SK-N-SH treated with all-trans-retinoic acid at 6 μM for 48 hours (cell line): ENCODE measurements around the gene DLGAP5.

Experiments
- ATAC-seq: fragments of 200-7000 bp; cut with Tn5 transposase; 3 replicates; pipeline ENCODE4 v1.9.1; 2020; ENCODE audit warnings: mild to moderate bottlenecking, moderate library complexity
- ARNTL ChIP-seq: fragments of 450-650 bp; formaldehyde crosslinking; IDR thresholded peaks from 2 replicates; pipeline ENCODE4 v1.5.0; 2020; ENCODE audit warnings: low read depth, mild to moderate bottlenecking, moderate library complexity, borderline replicate concordance
- BACH2 ChIP-seq: fragments of 250-450 bp; sonication (Bioruptor Pico); IDR thresholded peaks from 2 replicates; pipeline ENCODE4 v1.9.0; 2021; ENCODE audit warnings: mild to moderate bottlenecking, borderline replicate concordance
- CREB5 ChIP-seq: fragments of 250-450 bp; sonication (Bioruptor Pico); IDR thresholded peaks from 2 replicates; pipeline ENCODE4 v1.5.1; 2020; ENCODE audit warnings: low read depth, mild to moderate bottlenecking, moderate library complexity
- CSDC2 ChIP-seq: fragments of 250-450 bp; sonication (Bioruptor Pico); IDR thresholded peaks from 2 replicates; pipeline ENCODE4 v1.5.0; 2020; ENCODE audit warnings: mild to moderate bottlenecking, moderate library complexity
- CSRNP3 ChIP-seq: fragments of 250-450 bp; sonication (Bioruptor Pico); IDR thresholded peaks from 2 replicates; pipeline ENCODE4 v1.5.1; 2021; ENCODE audit warnings: mild to moderate bottlenecking, moderate library complexity
- ESRRG ChIP-seq: fragments of 250-450 bp; sonication (Bioruptor Pico); IDR thresholded peaks from 2 replicates; pipeline ENCODE4 v1.6.1; 2021; ENCODE audit warnings: mild to moderate bottlenecking
- GLIS3 ChIP-seq: fragments of 250-450 bp; sonication (Bioruptor Pico); IDR thresholded peaks from 2 replicates; pipeline ENCODE4 v1.5.0; 2020; ENCODE audit warnings: mild to moderate bottlenecking, moderate library complexity
- OSR1 ChIP-seq: fragments of 250-450 bp; sonication (Bioruptor Pico); IDR thresholded peaks from 2 replicates; pipeline ENCODE4 v1.8.0; 2022; ENCODE audit warnings: moderate library complexity, mild to moderate bottlenecking, inconsistent platforms
- PATZ1 ChIP-seq: fragments of 250-450 bp; sonication (Bioruptor Pico); IDR thresholded peaks from 2 replicates; pipeline ENCODE4 v1.8.0; 2020; ENCODE audit warnings: mild to moderate bottlenecking, moderate library complexity, borderline replicate concordance
- POU6F1 ChIP-seq: fragments of 250-450 bp; sonication (Bioruptor Pico); IDR thresholded peaks from 2 replicates; pipeline ENCODE4 v1.8.0; 2021; ENCODE audit warnings: low read depth, mild to moderate bottlenecking, moderate library complexity, borderline replicate concordance
- PPARA ChIP-seq: fragments of 250-450 bp; sonication (Bioruptor Pico); IDR thresholded peaks from 2 replicates; pipeline ENCODE4 v1.5.0; 2020; ENCODE audit warnings: mild to moderate bottlenecking, borderline replicate concordance
- RARB ChIP-seq: fragments of 250-450 bp; sonication (Bioruptor Pico); IDR thresholded peaks from 2 replicates; pipeline ENCODE4 v1.8.0; 2021; ENCODE audit warnings: mild to moderate bottlenecking, moderate library complexity
- SNAI2 ChIP-seq: fragments of 250-450 bp; sonication (Bioruptor Pico); IDR thresholded peaks from 2 replicates; pipeline ENCODE4 v1.5.0; 2020; ENCODE audit warnings: mild to moderate bottlenecking, moderate library complexity
- TOX ChIP-seq: fragments of 250-450 bp; sonication (Bioruptor Pico); IDR thresholded peaks from 2 replicates; pipeline ENCODE4 v1.8.0; 2021; ENCODE audit warnings: mild to moderate bottlenecking, moderate library complexity, borderline replicate concordance
- TSHZ2 ChIP-seq: fragments of 250-450 bp; sonication (Bioruptor Pico); IDR thresholded peaks from 2 replicates; pipeline ENCODE4 v1.5.0; 2020; ENCODE audit warnings: mild to moderate bottlenecking, moderate library complexity
- ZC3H10 ChIP-seq: fragments of 250-450 bp; sonication (Bioruptor Pico); IDR thresholded peaks from 2 replicates; pipeline ENCODE4 v1.5.1; 2021; ENCODE audit warnings: mild to moderate bottlenecking, moderate library complexity
- ZFP3 ChIP-seq: fragments of 250-450 bp; sonication (Bioruptor Pico); IDR thresholded peaks from 2 replicates; pipeline ENCODE4 v1.5.0; 2020; ENCODE audit warnings: mild to moderate bottlenecking, moderate library complexity
- ZFP30 ChIP-seq: fragments of 450-650 bp; formaldehyde crosslinking; IDR thresholded peaks from 2 replicates; pipeline ENCODE4 v1.5.0; 2022; ENCODE audit warnings: mild to moderate bottlenecking, moderate library complexity
- ZNF565 ChIP-seq: fragments of 450-650 bp; formaldehyde crosslinking; conservative IDR thresholded peaks from 2 replicates; pipeline ENCODE4 v1.5.0; 2020; ENCODE audit warnings: low read depth, mild to moderate bottlenecking, moderate library complexity
- ZNF70 ChIP-seq: fragments of 450-650 bp; formaldehyde crosslinking; IDR thresholded peaks from 2 replicates; pipeline ENCODE4 v1.5.0; 2020; ENCODE audit warnings: mild to moderate bottlenecking, moderate library complexity
- ZNF8 ChIP-seq: fragments of 450-650 bp; formaldehyde crosslinking; IDR thresholded peaks from 2 replicates; pipeline ENCODE4 v1.5.0; 2020; ENCODE audit warnings: mild to moderate bottlenecking, moderate library complexity

The DLGAP5 gene

GRCh38 chr14:55207832-55208231 lies 16.4 kb upstream of the DLGAP5 start:
- TF ChIP-seq TSHZ2: no peak
- no peak for TF ChIP-seq ZFP30 (CRISPR knock-in tag)
- TF ChIP-seq ZFP3 (CRISPR knock-in tag): no peak
- no peak for TF ChIP-seq SNAI2
- no peak for TF ChIP-seq PPARA (CRISPR knock-in tag)
- TF ChIP-seq OSR1: no peak
- TF ChIP-seq ZNF8: no peak
- ATAC-seq: no peak

- no peak for ATAC-seq
- TF ChIP-seq GLIS3 (CRISPR knock-in tag) (no peak), OSR1 (no peak), ARNTL (no peak), BACH2 (no peak), ZNF565 (no peak), ZFP30 (CRISPR knock-in tag) (no peak), CSDC2 (CRISPR knock-in tag) (no peak), PPARA (CRISPR knock-in tag) (no peak), ZC3H10 (CRISPR knock-in tag) (no peak), POU6F1 (CRISPR knock-in tag) (no peak), CREB5 (CRISPR knock-in tag) (no peak), CSRNP3 (no peak), ESRRG (CRISPR knock-in tag) (no peak), ZNF8 (no peak), RARB (CRISPR knock-in tag) (no peak), SNAI2 (no peak), ZNF70 (CRISPR knock-in tag) (no peak), TOX (no peak)
Measured at GRCh38 chr14:55206175-55206693, 14.8 kb upstream of the DLGAP5 start.

- no peak for ATAC-seq
- TF ChIP-seq POU6F1 (CRISPR knock-in tag): no peak
- TF ChIP-seq SNAI2: no peak
- TF ChIP-seq RARB (CRISPR knock-in tag): no peak
- no peak for TF ChIP-seq ZNF565
- no peak for TF ChIP-seq BACH2
- TF ChIP-seq ZFP3 (CRISPR knock-in tag): no peak
- no peak for TF ChIP-seq PPARA (CRISPR knock-in tag)
- TF ChIP-seq CREB5 (CRISPR knock-in tag): no peak
- TF ChIP-seq ZNF8: no peak
- TF ChIP-seq OSR1: no peak
- TF ChIP-seq ESRRG (CRISPR knock-in tag): no peak
- TF ChIP-seq PATZ1 (CRISPR knock-in tag): no peak
Measured at GRCh38 chr14:55201219-55202101, 10.1 kb upstream of the DLGAP5 start.
